HG03432 (cell line): ENCODE results near the gene ABCA4.

Source experiments
- ATAC-seq: cut with Tn5 transposase; IDR thresholded peaks from one replicate; pipeline ENCODE4 v1.9.1; 2021; ENCODE audit warnings: mild to moderate bottlenecking, moderate library complexity; ENCODE audit not compliant: unreplicated experiment

ABCA4 gene

DNA sequence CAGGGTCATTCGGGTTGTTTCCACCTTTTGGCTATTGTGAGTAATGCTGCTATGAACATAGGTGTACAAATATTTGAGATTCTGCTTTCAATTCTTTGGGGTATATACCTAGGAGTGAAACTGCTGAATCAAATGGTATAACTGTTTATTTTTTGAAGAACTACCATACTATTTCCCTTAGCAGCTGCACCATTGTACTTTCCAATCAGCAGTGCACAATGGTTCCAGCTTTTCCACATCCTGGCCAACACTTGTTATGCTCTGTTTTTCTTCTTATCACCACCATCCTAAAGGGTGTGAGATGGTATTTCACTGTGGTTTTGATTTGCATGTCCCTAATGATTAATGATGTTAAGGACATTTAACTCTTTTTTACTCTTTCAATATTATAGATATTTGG lies 3.6 kb upstream of the ABCA4 start:
- no peak for ATAC-seq

DNA sequence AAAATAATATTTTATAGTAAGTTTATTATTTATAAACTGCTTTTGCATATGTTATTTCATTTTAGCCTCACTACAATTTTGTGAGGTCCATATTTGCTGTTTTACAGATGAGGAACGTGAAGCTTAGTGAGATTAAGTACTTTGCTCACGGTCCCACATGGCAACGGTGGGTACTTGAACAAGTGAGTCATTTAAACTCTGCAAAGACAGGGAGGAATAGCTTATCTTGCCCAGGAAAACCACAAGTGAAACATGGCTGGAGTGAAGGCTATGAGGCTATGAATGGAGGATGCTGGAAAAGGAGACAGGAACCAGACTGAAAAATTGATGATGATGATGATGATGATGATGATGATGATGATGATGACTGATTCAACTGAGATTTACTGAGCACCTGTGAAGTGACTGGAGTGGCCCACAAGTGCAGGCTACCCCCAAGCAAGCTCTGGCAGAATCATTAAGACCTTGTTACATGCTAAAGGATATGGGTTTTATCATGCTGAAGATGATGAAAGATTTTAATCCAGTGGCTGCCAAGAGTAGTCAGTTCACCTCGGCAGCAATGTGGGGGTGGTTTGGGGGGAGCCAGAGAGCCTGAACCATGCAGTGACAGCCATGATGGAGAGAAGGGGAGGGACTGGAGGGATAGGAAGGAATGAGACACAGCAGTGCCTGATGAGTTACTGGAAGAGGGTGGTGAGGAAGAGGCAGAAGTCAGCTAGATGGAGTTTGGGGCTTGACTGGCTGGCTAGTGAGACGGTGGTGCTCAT lies 1.4 kb upstream of the ABCA4 start:
- no peak for ATAC-seq

- no peak for ATAC-seq
Measured at GRCh38 chr1:94121411-94121821, 468 bp upstream of the ABCA4 start.

DNA sequence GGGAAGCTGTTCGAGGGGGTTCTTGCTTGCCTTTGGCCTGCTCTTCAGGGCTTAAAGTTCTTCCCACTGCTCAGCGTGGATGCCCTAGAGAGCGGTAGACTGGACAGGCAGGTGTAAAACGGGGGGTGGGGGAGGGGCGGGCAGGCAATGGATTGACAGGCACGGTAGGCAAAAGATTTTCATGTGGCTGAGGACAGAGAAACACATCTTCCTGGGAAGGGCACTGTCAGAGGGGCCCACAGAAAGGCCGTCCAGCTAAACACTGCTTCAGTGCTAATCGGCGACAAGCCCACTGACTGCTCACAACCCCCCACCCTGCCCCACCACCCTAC lies 412 bp downstream of the ABCA4 start:
- no peak for ATAC-seq

- no peak for ATAC-seq
Measured at GRCh38 chr1:94119796-94120569, 965 bp downstream of the ABCA4 start.

DNA sequence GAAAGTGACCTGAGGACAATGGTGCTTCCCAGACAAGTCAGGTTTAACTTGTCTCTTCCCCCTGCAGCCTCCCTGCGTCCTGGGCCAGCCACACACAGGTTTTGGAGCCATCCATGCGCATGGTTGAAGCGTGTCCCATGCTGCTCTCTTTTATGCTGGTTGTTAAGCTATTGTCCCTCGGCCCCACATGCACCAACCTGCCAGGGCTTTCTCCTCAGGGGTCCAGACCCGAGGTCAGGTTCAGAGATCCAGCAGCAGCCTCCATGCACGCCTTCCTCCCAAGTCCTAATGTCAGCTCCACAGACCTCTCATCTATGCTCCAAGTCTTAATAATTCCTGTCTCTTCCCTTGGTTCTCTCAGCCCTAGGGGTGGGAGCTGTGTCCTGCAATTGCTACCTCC lies 1.6 kb downstream of the ABCA4 start:
- no peak for ATAC-seq

DNA sequence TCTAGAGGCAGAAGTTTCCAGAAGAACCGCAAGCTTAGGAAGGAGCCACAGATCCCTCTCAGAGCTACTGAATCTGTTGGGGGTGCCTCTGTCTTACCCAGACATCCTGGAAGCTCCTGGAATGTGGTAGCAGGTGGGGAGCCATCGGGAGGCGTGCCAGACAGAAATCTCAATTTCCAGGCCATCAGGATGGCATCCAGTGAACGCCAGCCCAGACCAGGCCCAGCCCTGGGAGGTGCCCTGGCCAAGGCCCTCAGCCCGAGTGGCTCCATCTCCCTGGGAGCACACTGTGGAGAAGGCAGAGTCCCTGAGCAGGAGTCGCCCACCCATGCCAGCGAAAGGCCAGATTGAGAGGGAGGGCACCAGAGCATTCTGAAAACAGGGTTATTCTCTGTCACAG lies 2.5 kb downstream of the ABCA4 start:
- ATAC-seq = no peak

DNA sequence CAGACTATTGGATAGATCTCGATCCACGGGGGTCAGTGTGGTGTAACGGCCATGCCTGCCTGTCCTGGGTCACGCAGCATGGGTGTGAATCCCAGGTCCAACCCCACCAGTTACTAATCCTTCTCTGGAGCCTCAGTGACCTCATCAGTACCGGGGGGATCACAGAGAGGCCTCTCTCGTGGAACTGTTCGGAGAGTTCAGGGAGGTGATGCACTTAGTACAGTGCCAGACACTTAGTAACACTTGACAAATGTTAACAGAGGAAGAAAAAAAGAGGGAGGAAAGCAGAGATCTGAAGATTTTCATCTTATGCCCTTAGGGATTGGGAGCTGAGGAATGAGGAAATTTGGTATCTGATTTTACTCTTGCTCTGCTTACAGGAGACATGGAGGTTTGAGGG lies 2.9 kb downstream of the ABCA4 start:
- no peak for ATAC-seq

DNA sequence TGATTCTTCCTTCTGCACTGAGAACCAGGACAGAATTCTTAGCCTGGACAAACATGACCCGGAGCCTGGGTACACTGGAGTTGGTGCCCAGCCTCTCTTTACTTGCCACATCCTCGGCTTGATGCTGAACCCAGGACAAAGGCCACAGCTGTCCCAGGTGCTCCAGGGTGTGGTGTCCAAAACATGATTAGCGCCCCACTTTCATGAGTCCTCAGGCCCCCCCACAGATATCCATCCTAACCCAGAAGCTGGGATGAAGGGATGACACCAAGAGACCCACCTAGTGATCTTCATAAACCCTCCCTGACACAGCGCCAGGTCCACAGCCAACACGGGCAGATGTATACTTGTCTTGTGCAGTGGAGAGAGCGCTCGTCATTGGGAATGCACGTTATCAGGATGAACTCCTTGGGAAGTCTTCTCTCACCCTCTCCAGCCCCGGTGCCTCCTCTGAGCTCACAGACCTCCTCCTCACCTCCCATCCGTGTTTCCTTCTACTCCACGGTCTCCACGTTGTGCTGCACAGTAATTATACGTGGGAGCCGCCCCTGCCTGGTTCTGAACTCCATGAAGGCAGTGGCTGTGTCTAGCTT lies 3.6 kb downstream of the ABCA4 start:
- no peak for ATAC-seq

GRCh38 chr1:94115900-94116436 lies 5.0 kb downstream of the ABCA4 start:
- ATAC-seq = no peak

GRCh38 chr1:94115254-94115899 lies 5.6 kb downstream of the ABCA4 start:
- ATAC-seq = no peak

DNA sequence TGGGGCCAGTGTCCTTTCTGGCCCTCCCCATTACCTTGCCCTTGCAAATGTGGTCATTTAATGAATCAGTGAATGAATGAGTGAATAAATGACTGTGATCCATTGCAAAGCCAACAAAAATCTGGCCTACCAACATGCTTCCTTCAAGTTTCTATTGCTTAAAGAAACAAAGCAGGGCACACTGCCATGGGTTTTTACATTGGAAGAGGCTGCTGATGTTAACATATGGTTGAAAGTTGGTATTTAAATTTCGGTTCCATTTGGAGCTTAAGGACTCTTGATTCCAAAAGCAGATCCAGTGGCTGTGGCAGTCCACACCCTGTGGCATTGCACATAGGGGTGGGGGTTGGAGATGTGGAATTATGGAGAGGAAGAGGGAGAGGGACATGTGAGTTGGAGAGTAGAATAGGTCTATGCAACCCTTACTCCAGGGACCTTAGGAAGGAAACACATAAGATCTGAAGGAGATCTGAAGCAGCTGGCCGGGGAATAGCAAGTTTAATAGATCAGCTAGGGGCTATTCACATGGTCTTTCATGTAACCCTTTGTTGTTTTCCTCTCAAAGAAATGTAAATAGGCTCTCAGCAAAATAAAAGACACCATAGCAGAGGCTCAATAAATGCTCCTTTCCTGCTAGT lies 7.2 kb downstream of the ABCA4 start:
- ATAC-seq = no peak

DNA sequence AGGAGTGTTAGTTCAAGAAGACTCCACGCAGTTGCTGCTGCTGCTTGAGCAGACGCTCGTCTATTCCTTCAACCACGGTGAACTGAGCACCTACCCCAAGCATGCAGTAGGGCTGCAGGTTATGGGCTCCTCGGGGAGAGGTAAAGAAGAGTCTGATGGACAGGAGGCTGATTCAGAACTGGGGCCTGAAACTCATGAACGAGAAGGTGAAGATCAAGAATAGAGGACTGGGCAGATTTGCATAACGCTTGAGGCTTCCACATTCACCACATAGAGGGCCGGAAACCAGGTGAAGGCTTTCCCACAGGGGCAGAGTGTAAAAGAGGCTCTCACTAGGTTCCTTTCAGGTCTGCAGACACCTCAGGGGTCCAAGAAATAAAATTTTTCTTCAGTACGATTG lies 9.1 kb downstream of the ABCA4 start:
- peak; percentile 68 for ATAC-seq

- no peak for ATAC-seq
Measured at GRCh38 chr1:94110946-94111740, 9.8 kb downstream of the ABCA4 start.

GRCh38 chr1:94110021-94110761 lies 10.8 kb downstream of the ABCA4 start:
- ATAC-seq = no peak

GRCh38 chr1:94109478-94109877 lies 11.5 kb downstream of the ABCA4 start:
- no peak for ATAC-seq

- ATAC-seq = no peak
Measured at GRCh38 chr1:94107141-94107540, 13.8 kb downstream of the ABCA4 start.

DNA sequence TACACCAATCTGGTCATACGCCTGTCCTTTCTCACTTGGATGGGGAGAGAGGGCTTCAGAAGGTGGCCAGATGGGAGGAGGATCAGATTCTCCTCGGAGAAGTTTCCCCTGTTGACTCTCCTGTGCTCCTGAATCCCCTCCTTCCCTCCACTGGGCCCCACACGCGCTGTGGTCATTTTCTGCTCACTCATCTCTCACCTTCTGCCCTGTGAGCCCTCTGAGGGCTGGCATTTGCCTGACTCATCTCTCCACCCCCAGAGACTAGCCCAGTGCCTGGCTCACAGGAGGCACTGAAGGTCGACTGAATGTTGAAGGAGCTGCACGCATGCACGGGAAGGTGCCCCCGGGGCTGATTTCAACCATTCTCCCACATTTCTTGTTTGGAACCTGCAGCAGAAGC lies 14.2 kb downstream of the ABCA4 start:
- ATAC-seq = no peak

GRCh38 chr1:94105957-94106529 lies 14.9 kb downstream of the ABCA4 start:
- ATAC-seq = peak; percentile 57
